ENCODE data around the gene BMERB1.

The BMERB1 gene

DNA sequence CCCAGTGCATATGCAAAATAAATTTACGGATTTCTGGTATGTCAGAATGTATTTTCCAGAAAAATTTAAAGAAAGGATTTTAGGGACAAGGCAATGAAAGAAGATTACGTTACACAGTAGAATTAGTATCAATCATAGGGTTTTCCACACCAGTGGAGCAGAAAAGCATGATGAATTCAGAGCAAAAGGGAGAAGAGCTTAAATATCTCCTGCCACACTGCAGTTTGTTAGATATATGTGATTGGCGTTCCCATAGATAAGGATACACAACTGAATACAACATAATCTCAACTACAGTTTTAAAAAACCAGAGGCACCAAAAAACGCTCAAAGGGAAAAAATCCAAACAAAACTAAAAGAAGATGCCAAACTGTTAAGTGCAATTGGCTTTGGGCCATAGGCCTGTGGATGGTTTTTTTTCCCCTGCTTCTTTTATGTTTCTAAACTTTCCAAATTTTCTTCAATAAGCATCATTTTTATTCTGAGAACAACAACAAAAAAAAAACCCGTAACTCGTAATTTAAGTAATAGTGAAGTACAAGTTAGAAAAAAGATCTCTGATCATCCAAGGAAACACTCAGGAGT, 186.3 kb downstream of the BMERB1 start:
- no peak for DNase-seq

GRCh38 chr16:15621456-15621855, 187.1 kb downstream of the BMERB1 start:
- no peak for DNase-seq

- no peak for DNase-seq
Measured at GRCh38 chr16:15621889-15622288, 187.5 kb downstream of the BMERB1 start.

GRCh38 chr16:15631730-15632409, 197.5 kb downstream of the BMERB1 start:
- no peak for DNase-seq

- no peak for DNase-seq
Measured at GRCh38 chr16:15635926-15636325, 201.5 kb downstream of the BMERB1 start.

DNA sequence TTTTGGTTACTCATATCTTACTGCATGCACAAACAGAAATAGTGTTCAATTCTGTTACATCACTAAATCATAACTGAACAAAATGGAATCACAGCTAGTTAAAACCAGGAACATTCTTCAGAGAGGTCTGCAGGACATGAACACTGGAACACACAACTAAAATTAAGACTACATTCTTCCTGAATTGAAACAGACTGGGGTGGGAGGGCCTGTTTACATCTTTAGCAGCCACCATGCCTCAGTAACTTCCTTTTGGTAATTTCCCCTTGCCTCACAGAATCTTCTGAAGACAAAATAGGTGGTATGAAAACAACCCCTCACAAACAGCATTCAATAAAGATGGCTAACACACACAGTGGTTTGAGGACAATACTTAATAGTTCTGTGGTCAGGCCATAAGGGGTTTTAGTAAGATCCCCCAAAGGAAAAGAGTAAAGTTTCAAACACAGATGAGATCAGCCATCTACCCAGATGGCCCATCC, 202.0 kb downstream of the BMERB1 start:
- DNase-seq, result peak; percentile 40 to 47

All from inflammatory macrophage treated with lipopolysaccharide for 1 hour (primary cell).